Measurements from ENCODE around the gene KIDINS220.

KIDINS220 gene

GRCh38 chr2:8837795-8838140, 355 bp upstream of the KIDINS220 start:
- Mint-ChIP-seq H3K36me3 (no peaks in the 10 kb centered on the region), H3K9me3 (no peaks in the 10 kb centered on the region), H3K4me1 (peaks cover 43% of the 10 kb centered on the region), H3K27ac (peak overlapping the region; percentile 99), H3K4me3 (peak overlapping the region; percentile 99)
- DNase-seq (ENCODE audit: low spot score in 2 of 2) (no peak), ATAC-seq (peak; percentile 15)

- DNase-seq (ENCODE audit: low spot score in 2 of 2): no peak
- no peak for ATAC-seq
- Mint-ChIP-seq H3K4me3 (peak overlapping the region; percentile 99), H3K4me1 (peaks cover 60% of the 10 kb centered on the region), H3K27ac (no peak overlapping the region), H3K36me3 (no peaks in the 10 kb centered on the region), H3K9me3 (no peaks in the 10 kb centered on the region)
These were observed 2.1 kb downstream of the KIDINS220 start for GRCh38 chr2:8835279-8835678.

GRCh38 chr2:8833853-8834252, 3.6 kb downstream of the KIDINS220 start:
- DNase-seq (ENCODE audit: low spot score in 2 of 2): no peak
- Mint-ChIP-seq H3K27ac (no peak overlapping the region), H3K4me3 (no peak overlapping the region), H3K36me3 (no peaks in the 10 kb centered on the region), H3K9me3 (no peaks in the 10 kb centered on the region), H3K4me1 (peaks cover 70% of the 10 kb centered on the region)
- ATAC-seq: no peak

GRCh38 chr2:8831516-8831915, 5.9 kb downstream of the KIDINS220 start:
- Mint-ChIP-seq H3K9me3 (no peaks in the 10 kb centered on the region), H3K36me3 (peaks cover 10% of the 10 kb centered on the region), H3K27ac (peak overlapping the region; percentile 35), H3K4me1 (peaks cover 76% of the 10 kb centered on the region), H3K4me3 (no peak overlapping the region)
- DNase-seq (ENCODE audit: low spot score in 2 of 2) (no peak), ATAC-seq (peak; percentile 36)

GRCh38 chr2:8827729-8828128, 9.7 kb downstream of the KIDINS220 start:
- ATAC-seq: peak; percentile 19
- DNase-seq (ENCODE audit: low spot score in 2 of 2): no peak
- Mint-ChIP-seq H3K9me3 (no peaks in the 10 kb centered on the region), H3K27ac (peak overlapping the region; percentile 66), H3K4me3 (no peak overlapping the region), H3K36me3 (peaks cover 38% of the 10 kb centered on the region), H3K4me1 (peaks cover 50% of the 10 kb centered on the region)

GRCh38 chr2:8822218-8822617, 15.2 kb downstream of the KIDINS220 start:
- no peak for DNase-seq (ENCODE audit: low spot score in 2 of 2)
- Mint-ChIP-seq H3K9me3 (no peaks in the 10 kb centered on the region), H3K4me1 (peaks cover 8% of the 10 kb centered on the region), H3K36me3 (peaks cover 64% of the 10 kb centered on the region), H3K4me3 (no peak overlapping the region), H3K27ac (no peak overlapping the region)
- no peak for ATAC-seq

- ATAC-seq: no peak
- no peak overlapping the region for H3K4me3 Mint-ChIP-seq
- no peaks in the 10 kb centered on the region for H3K9me3 Mint-ChIP-seq
- DNase-seq (ENCODE audit: low spot score in 2 of 2): no peak
- H3K27ac Mint-ChIP-seq: no peak overlapping the region
- H3K36me3 Mint-ChIP-seq: peaks cover 60% of the 10 kb centered on the region
- H3K4me1 Mint-ChIP-seq: peaks cover 6% of the 10 kb centered on the region
These were observed 15.9 kb downstream of the KIDINS220 start for GRCh38 chr2:8821276-8822217.

GRCh38 chr2:8819948-8820347, 17.5 kb downstream of the KIDINS220 start:
- Mint-ChIP-seq H3K27ac (no peak overlapping the region), H3K36me3 (peaks cover 49% of the 10 kb centered on the region), H3K4me1 (peaks cover 6% of the 10 kb centered on the region), H3K9me3 (no peaks in the 10 kb centered on the region), H3K4me3 (no peak overlapping the region)
- DNase-seq (ENCODE audit: low spot score in 2 of 2) (no peak), ATAC-seq (no peak)

- no peak for DNase-seq (ENCODE audit: low spot score in 2 of 2)
- no peak for ATAC-seq
- Mint-ChIP-seq H3K9me3 (no peaks in the 10 kb centered on the region), H3K36me3 (peaks cover 51% of the 10 kb centered on the region), H3K4me3 (no peak overlapping the region), H3K4me1 (peaks cover 6% of the 10 kb centered on the region), H3K27ac (no peak overlapping the region)
These were observed 18.2 kb downstream of the KIDINS220 start for GRCh38 chr2:8819194-8819593.

- DNase-seq (ENCODE audit: low spot score in 2 of 2) (no peak), ATAC-seq (no peak)
- no peaks in the 10 kb centered on the region for H3K9me3 Mint-ChIP-seq
- peaks cover 6% of the 10 kb centered on the region for H3K4me1 Mint-ChIP-seq
- H3K27ac Mint-ChIP-seq: no peak overlapping the region
- peaks cover 57% of the 10 kb centered on the region for H3K36me3 Mint-ChIP-seq
- no peak overlapping the region for H3K4me3 Mint-ChIP-seq
These were observed 20.2 kb downstream of the KIDINS220 start for GRCh38 chr2:8817221-8817620.

GRCh38 chr2:8806885-8807704, 30.3 kb downstream of the KIDINS220 start:
- ATAC-seq (no peak), DNase-seq (ENCODE audit: low spot score in 2 of 2) (no peak)
- H3K4me1 Mint-ChIP-seq: peaks cover 21% of the 10 kb centered on the region
- H3K36me3 Mint-ChIP-seq: peaks cover 63% of the 10 kb centered on the region
- no peaks in the 10 kb centered on the region for H3K9me3 Mint-ChIP-seq
- H3K27ac Mint-ChIP-seq: no peak overlapping the region
- H3K4me3 Mint-ChIP-seq: no peak overlapping the region

- DNase-seq (ENCODE audit: low spot score in 2 of 2) (no peak), ATAC-seq (no peak)
- Mint-ChIP-seq H3K36me3 (peaks cover 59% of the 10 kb centered on the region), H3K4me1 (peaks cover 26% of the 10 kb centered on the region), H3K27ac (peak overlapping the region; percentile 72), H3K9me3 (no peaks in the 10 kb centered on the region), H3K4me3 (no peak overlapping the region)
These were observed 31.9 kb downstream of the KIDINS220 start for GRCh38 chr2:8805278-8806210.

GRCh38 chr2:8803658-8804379, 33.6 kb downstream of the KIDINS220 start:
- peak overlapping the region; percentile 77 for H3K27ac Mint-ChIP-seq
- ATAC-seq: peak; percentile 99
- H3K4me1 Mint-ChIP-seq: peaks cover 26% of the 10 kb centered on the region

GRCh38 chr2:8802741-8803140, 34.7 kb downstream of the KIDINS220 start:
- no peak overlapping the region for H3K27ac Mint-ChIP-seq
- H3K4me1 Mint-ChIP-seq: peaks cover 26% of the 10 kb centered on the region
- H3K36me3 Mint-ChIP-seq: peaks cover 67% of the 10 kb centered on the region
- H3K4me3 Mint-ChIP-seq: no peak overlapping the region
- ATAC-seq (no peak), DNase-seq (ENCODE audit: low spot score in 2 of 2) (no peak)
- no peaks in the 10 kb centered on the region for H3K9me3 Mint-ChIP-seq

More at GRCh38 chr2:8803658-8804379, 33.6 kb downstream of the KIDINS220 start:
- H3K9me3 Mint-ChIP-seq: no peaks in the 10 kb centered on the region
- peaks cover 64% of the 10 kb centered on the region for H3K36me3 Mint-ChIP-seq
- DNase-seq (ENCODE audit: low spot score in 2 of 2): peak; percentile 29 to 75
- H3K4me3 Mint-ChIP-seq: no peak overlapping the region

Measured in stimulated activated effector memory CD8-positive, alpha-beta T cell treated with anti-CD3 and anti-CD28 coated beads, Interleukin-12 subunit alpha, Interleukin-12 subunit beta, amount 100 ng/mL, for 72 hours (primary cell).